Breast epithelium (tissue), 4 donors: ENCODE data around the gene CSTF1. TPM values are rescaled to one million over a fixed set of nuclear protein-coding genes. Genes with fewer than 3 reads are reported as not detected.

ENCODE experiments used
- DNase-seq, 2 donors: peaks; one replicate each; pipeline ENCODE4 v3.0.0-alpha.2; 2019; ENCODE audit warnings: low spot score in 2 of 2
- H3K27ac ChIP-seq, 2 donors: fragments of 200-600 bp; sonication (generic) in 1 of 2; one replicate each; pipeline ENCODE4 v1.5.1; 2016 to 2019; ENCODE audit warnings: mild to moderate bottlenecking in 1 of 2
- H3K27me3 ChIP-seq, 2 donors: fragments of 200-600 bp; sonication (generic) in 1 of 2; one replicate each; pipeline versions ENCODE4 v1.5.1 to v1.6.0; 2017 to 2019; ENCODE audit warnings: control low read depth in 1 of 2, mild to moderate bottlenecking in 1 of 2
- H3K36me3 ChIP-seq: fragments of 200-600 bp; one replicate; pipeline ENCODE4 v1.5.1; 2019
- H3K4me1 ChIP-seq, 2 donors: fragments of 200-600 bp; sonication (generic); one replicate each; pipeline ENCODE4 v1.5.1; 2016 to 2019; ENCODE audit warnings: control low read depth in 1 of 2
- H3K4me3 ChIP-seq, 3 donors: fragments of 200-600 bp; sonication (generic); 1 replicate in 2 of 3; 2 replicates in 1 of 3; pipeline ENCODE4 v1.5.1; 2016 to 2019; ENCODE audit warnings: mild to moderate bottlenecking in 3 of 3, moderate library complexity in 2 of 3
- H3K9me3 ChIP-seq, 2 donors: fragments of 200-600 bp; sonication (generic) in 1 of 2; one replicate each; pipeline ENCODE4 v1.5.1; 2016 to 2019; ENCODE audit warnings: control low read depth in 1 of 2
- POLR2A ChIP-seq: fragments of 450-650 bp; IDR thresholded peaks from one replicate; pipeline ENCODE4 v1.6.1; 2016; ENCODE audit warnings: antibody characterized with exemption, mild to moderate bottlenecking, moderate library complexity
- POLR2AphosphoS5 ChIP-seq, 3 donors: sonication (generic); formaldehyde crosslinking; IDR thresholded peaks; one replicate each; pipeline ENCODE4 v1.6.1; 2017; ENCODE audit warnings: antibody characterized with exemption in 3 of 3
- intact Hi-C: fragments of 100-400 bp; cut with DNase I; formaldehyde crosslinking; loops from one replicate; pipeline ENCODE4 v1.15.1; 2023; ENCODE audit warnings: low total_unique reads
- total RNA-seq, 3 donors: library from RNA; depleted of rRNA; stranded (reverse); fragments of >200 nt; gene quantifications; one replicate each; pipeline ENCODE4 v1.1.0, GENCODE V29; 2016
- TF ChIP-seq, protein P1 (sequence below), 3 donors: fragments of 450-650 bp; IDR thresholded peaks; one replicate each; pipeline ENCODE4 v1.5.1; 2016 to 2017; ENCODE audit warnings: antibody characterized with exemption in 3 of 3, mild to moderate bottlenecking in 3 of 3, moderate library complexity in 3 of 3

Gene CSTF1
- total RNA-seq, 3 donors from 2014 or later, result 17.1 to 53.4 (median 35.7) TPM

DNA sequence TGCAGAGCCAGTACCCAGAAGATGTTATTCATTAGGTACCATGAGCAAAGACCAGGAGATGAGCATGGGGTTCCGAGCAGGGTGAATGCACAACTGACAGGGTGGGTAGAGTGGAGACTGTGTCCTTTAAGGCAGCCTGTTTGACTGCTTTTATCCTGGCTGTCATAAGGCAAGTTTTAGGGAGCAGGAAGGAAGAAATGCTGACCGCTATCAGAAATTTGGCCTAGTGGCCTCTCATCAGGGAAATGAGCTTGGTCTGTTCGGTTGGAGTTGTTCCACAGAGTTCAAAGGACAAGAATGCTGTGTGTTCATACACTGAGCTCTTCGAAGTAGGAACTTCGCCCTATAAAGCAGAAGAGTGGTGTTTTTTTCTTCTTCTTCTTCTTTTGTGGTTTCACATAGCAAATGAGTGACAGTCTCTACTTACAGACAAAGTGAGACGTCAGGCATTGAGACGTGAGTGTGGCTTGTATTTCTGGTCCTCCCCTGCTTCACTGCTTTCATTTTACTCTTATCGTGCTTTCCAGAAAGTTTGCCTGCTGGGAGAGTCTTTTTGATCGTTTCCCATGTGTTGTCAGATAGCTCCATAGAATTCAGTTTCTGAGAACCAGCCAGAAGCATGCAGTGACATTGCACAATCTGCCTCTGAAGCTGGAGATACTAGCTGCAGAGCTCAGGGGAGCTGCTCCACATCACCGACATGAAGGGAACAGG lies 19.5 kb downstream of the CSTF1 start, which contains the start of gene CASS4:
TSS of gene CASS4 (plus strand) at position 502 of the 714 bp plus-strand sequence. CDS start at position 701, 199 bp downstream.
- no peaks in the 10 kb centered on the region for H3K36me3 ChIP-seq
- intact Hi-C loops, result no loop called here
- TF ChIP-seq POLR2AphosphoS5 (IDR thresholded peaks at IDR 0.05), result no peak
- TF ChIP-seq POLR2A, result no peak
- TF ChIP-seq, protein P1, sequence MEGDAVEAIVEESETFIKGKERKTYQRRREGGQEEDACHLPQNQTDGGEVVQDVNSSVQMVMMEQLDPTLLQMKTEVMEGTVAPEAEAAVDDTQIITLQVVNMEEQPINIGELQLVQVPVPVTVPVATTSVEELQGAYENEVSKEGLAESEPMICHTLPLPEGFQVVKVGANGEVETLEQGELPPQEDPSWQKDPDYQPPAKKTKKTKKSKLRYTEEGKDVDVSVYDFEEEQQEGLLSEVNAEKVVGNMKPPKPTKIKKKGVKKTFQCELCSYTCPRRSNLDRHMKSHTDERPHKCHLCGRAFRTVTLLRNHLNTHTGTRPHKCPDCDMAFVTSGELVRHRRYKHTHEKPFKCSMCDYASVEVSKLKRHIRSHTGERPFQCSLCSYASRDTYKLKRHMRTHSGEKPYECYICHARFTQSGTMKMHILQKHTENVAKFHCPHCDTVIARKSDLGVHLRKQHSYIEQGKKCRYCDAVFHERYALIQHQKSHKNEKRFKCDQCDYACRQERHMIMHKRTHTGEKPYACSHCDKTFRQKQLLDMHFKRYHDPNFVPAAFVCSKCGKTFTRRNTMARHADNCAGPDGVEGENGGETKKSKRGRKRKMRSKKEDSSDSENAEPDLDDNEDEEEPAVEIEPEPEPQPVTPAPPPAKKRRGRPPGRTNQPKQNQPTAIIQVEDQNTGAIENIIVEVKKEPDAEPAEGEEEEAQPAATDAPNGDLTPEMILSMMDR (IDR thresholded peaks at IDR 0.05), result no peak
- no peaks in the 10 kb centered on the region for H3K4me1 ChIP-seq
- DNase-seq, result no peak
- H3K4me3 ChIP-seq, result peak within 1 kb of the TSS in 2 of 3 donors; percentile 14 to 41
- peak within 1 kb of the TSS; percentile 5 to 65 for H3K27ac ChIP-seq
- no peaks in the 10 kb centered on the region for H3K9me3 ChIP-seq
- H3K27me3 ChIP-seq, result no peaks in the 10 kb centered on the region

GRCh38 chr20:56412473-56412790 lies 20.0 kb downstream of the CSTF1 start:
- no peaks in the 10 kb centered on the region for H3K4me1 ChIP-seq
- peak overlapping the region; percentile 5 to 65 for H3K27ac ChIP-seq
- DNase-seq, result no peak
- intact Hi-C loops, result no loop called here
- H3K4me3 ChIP-seq, result peak overlapping the region in 2 of 3 donors; percentile 14 to 41
- H3K9me3 ChIP-seq, result no peaks in the 10 kb centered on the region
- no peaks in the 10 kb centered on the region for H3K27me3 ChIP-seq
- no peak for TF ChIP-seq POLR2A
- no peaks in the 10 kb centered on the region for H3K36me3 ChIP-seq

- intact Hi-C loops, result no loop called here
- H3K27ac ChIP-seq, result peak overlapping the region in 1 of 2 donors; percentile 65
- TF ChIP-seq, protein P1 (IDR thresholded peaks at IDR 0.05), result no peak
- no peak for TF ChIP-seq POLR2A
- no peak for TF ChIP-seq POLR2AphosphoS5 (IDR thresholded peaks at IDR 0.05)
Observed at GRCh38 chr20:56412949-56413348, 20.5 kb downstream of the CSTF1 start.

GRCh38 chr20:56414842-56415765 lies 22.7 kb downstream of the CSTF1 start:
- intact Hi-C loops, result no loop called here
- Histone ChIP-seq H3K4me1 (no peaks in the 10 kb centered on the region), H3K36me3 (no peaks in the 10 kb centered on the region), H3K9me3 (no peaks in the 10 kb centered on the region), H3K27me3 (no peaks in the 10 kb centered on the region), H3K27ac (no peak overlapping the region), H3K4me3 (no peak overlapping the region)
- DNase-seq, result no peak
- TF ChIP-seq, protein P1 (IDR thresholded peaks at IDR 0.05), result no peak

More at GRCh38 chr20:56412949-56413348, 20.5 kb downstream of the CSTF1 start:
- peak overlapping the region in 1 of 3 donors; percentile 14 for H3K4me3 ChIP-seq
- no peaks in the 10 kb centered on the region for H3K36me3 ChIP-seq
- no peaks in the 10 kb centered on the region for H3K9me3 ChIP-seq
- H3K4me1 ChIP-seq, result no peaks in the 10 kb centered on the region
- no peaks in the 10 kb centered on the region for H3K27me3 ChIP-seq
- no peak for DNase-seq

- Histone ChIP-seq H3K4me1 (no peaks in the 10 kb centered on the region), H3K9me3 (no peaks in the 10 kb centered on the region), H3K27ac (no peak overlapping the region), H3K27me3 (no peaks in the 10 kb centered on the region), H3K4me3 (no peak overlapping the region), H3K36me3 (no peaks in the 10 kb centered on the region)
- intact Hi-C loops, result no loop called here
- no peak for TF ChIP-seq POLR2A
- TF ChIP-seq, protein P1 (IDR thresholded peaks at IDR 0.05), result no peak
- no peak for TF ChIP-seq POLR2AphosphoS5 (IDR thresholded peaks at IDR 0.05)
- DNase-seq, result no peak
Observed at GRCh38 chr20:56417402-56417801, 25.0 kb downstream of the CSTF1 start.
